Posterior vena cava (tissue), 2 donors: ENCODE measurements around the gene ZXDC. TPM values are rescaled to one million over a fixed set of nuclear protein-coding genes. Genes with fewer than 3 reads are reported as not detected.

Experiments used
- DNase-seq: peaks from one replicate; pipeline ENCODE4 v3.0.0-alpha.2; 2020; ENCODE audit warnings: low spot score
- intact Hi-C, 2 donors: fragments of 100-400 bp; cut with DNase I; formaldehyde crosslinking; loops; one replicate each; pipeline versions ENCODE4 v1.14.1 to v1.14.2; 2022 to 2023
- total RNA-seq, 2 donors: library from RNA; stranded (reverse); fragmentation: NEBNext Ultra II Directional; extraction: Animal tissue kit (Norgen Biotek cat#: 25700); gene quantifications; one replicate each; pipeline ENCODE4 v1.2.1, GENCODE V29; 2021
- donor health status: DM: yes; HTN: yes; CAD: no.
- donor health status: DM: yes; HTN: yes; CAD: no.

Gene ZXDC
- total RNA-seq, 2 donors from 2014 or later = 26.8 to 26.9 TPM

- DNase-seq = peak; percentile 43
- intact Hi-C loops = no loop called here
Observed at GRCh38 chr3:126479642-126480041, 4.0 kb upstream of the ZXDC start.

GRCh38 chr3:126478581-126479310, 3.1 kb upstream of the ZXDC start:
- peak; percentile 45 for DNase-seq
- intact Hi-C loops = no loop called here

GRCh38 chr3:126477061-126477380, 1.3 kb upstream of the ZXDC start:
- intact Hi-C loops = no loop called here
- no peak for DNase-seq

- intact Hi-C loops = no loop called here
- DNase-seq = peak; percentile 91
Observed at GRCh38 chr3:126476166-126477060, 722 bp upstream of the ZXDC start.

GRCh38 chr3:126474498-126475412, 936 bp downstream of the ZXDC start:
- intact Hi-C loops = no loop called here
- peak; percentile 86 for DNase-seq

- intact Hi-C loops = no loop called here
- peak; percentile 28 for DNase-seq
Observed at GRCh38 chr3:126473292-126474168, 2.2 kb downstream of the ZXDC start.

GRCh38 chr3:126472277-126473006, 3.2 kb downstream of the ZXDC start:
- intact Hi-C loops = no loop called here
- DNase-seq = peak; percentile 95

- intact Hi-C loops = no loop called here
- peak; percentile 50 for DNase-seq
Observed at GRCh38 chr3:126469479-126469878, 6.2 kb downstream of the ZXDC start.

- DNase-seq = peak; percentile 59
- intact Hi-C loops = no loop called here
Observed at GRCh38 chr3:126468028-126468891, 7.4 kb downstream of the ZXDC start.

- peak; percentile 18 for DNase-seq
- intact Hi-C loops = no loop called here
Observed at GRCh38 chr3:126467611-126467955, 8.1 kb downstream of the ZXDC start.

GRCh38 chr3:126466886-126467610, 8.6 kb downstream of the ZXDC start:
- intact Hi-C loops = no loop called here
- DNase-seq = peak; percentile 58

- DNase-seq = peak; percentile 80
- intact Hi-C loops = loop anchor here in 1 of 2 donors (1.0 kb wide), 1 partner anchor 21 kb away; no protein-coding TSS in a partner anchor
Observed at GRCh38 chr3:126465928-126466544, 9.7 kb downstream of the ZXDC start.

GRCh38 chr3:126464997-126465396, 10.7 kb downstream of the ZXDC start:
- DNase-seq = peak; percentile 19
- intact Hi-C loops = loop anchor here in 1 of 2 donors (1.0 kb wide), 1 partner anchor 22 kb away; no protein-coding TSS in a partner anchor

GRCh38 chr3:126464494-126464893, 11.2 kb downstream of the ZXDC start:
- peak; percentile 37 for DNase-seq
- intact Hi-C loops = no loop called here

- peak; percentile 26 for DNase-seq
Observed at GRCh38 chr3:126464093-126464492, 11.6 kb downstream of the ZXDC start.

GRCh38 chr3:126463521-126463920, 12.2 kb downstream of the ZXDC start:
- intact Hi-C loops = no loop called here
- DNase-seq = peak; percentile 15

More at GRCh38 chr3:126464093-126464492, 11.6 kb downstream of the ZXDC start:
- intact Hi-C loops = no loop called here
